ENCODE measurements around the gene TMUB2. TPM values are rescaled to one million over a fixed set of nuclear protein-coding genes. Genes with fewer than 3 reads are reported as not detected.

The TMUB2 gene
- total and polyA plus RNA-seq, 2 of the 13 experiments (the other 11 are each of a cell fraction or from before 2014, with no cell fraction given): 26.9 to 50.8 TPM

DNA sequence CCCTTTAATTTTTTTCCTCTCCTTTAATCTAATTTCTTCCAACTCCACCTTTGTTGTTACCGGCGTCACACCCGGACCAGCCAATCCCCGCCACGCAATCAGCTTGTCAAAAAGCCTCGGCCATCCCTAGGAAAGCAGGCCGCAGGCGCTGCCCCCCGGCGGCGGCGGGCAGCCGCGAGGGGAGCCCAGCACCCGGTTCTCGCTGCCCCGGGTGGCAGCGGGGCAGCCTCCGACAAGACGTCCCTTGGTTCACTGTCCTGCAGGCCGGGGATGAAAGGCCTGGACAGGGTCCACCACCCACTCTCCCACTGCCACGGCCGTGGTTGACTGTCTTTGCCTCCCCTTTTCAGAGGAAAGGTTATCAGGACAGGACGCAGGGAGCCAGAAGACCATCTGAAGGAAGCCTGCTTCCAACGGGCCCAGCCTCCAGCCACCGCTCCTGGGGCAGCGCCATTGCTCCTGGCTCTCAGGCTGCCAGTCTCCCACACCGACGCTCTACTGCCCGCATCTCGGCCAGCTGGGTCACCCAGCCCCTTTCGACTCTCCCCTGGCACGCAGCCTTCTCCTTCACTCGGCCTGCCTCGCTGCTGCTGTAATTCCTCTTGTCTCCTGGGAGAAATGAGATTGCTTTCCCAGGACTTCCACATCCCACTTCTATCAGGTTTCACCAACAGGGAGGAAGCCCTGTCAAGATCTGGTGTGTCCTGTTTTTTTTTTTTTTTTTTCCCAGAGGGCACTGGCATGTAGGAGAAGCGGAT lies 35.5 kb downstream of the TMUB2 start (continued):
- TF ChIP-seq, protein P1, sequence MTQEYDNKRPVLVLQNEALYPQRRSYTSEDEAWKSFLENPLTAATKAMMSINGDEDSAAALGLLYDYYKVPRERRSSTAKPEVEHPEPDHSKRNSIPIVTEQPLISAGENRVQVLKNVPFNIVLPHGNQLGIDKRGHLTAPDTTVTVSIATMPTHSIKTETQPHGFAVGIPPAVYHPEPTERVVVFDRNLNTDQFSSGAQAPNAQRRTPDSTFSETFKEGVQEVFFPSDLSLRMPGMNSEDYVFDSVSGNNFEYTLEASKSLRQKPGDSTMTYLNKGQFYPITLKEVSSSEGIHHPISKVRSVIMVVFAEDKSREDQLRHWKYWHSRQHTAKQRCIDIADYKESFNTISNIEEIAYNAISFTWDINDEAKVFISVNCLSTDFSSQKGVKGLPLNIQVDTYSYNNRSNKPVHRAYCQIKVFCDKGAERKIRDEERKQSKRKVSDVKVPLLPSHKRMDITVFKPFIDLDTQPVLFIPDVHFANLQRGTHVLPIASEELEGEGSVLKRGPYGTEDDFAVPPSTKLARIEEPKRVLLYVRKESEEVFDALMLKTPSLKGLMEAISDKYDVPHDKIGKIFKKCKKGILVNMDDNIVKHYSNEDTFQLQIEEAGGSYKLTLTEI (CRISPR knock-in tag; conservative IDR thresholded peaks at IDR 0.05): no peak
- TF ChIP-seq ZNF281 (CRISPR knock-in tag; IDR thresholded peaks at IDR 0.05; ENCODE audit: borderline replicate concordance): no peak
- TF ChIP-seq ZNF12 (CRISPR knock-in tag; IDR thresholded peaks at IDR 0.05): no peak
- TF ChIP-seq THAP9 (CRISPR knock-in tag; IDR thresholded peaks at IDR 0.05; ENCODE audit: borderline replicate concordance): no peak
- TF ChIP-seq ZSCAN25 (CRISPR knock-in tag; IDR thresholded peaks at IDR 0.05): peak; percentile 45; the same call in 1 of the 2 replicates
- no peak for TF ChIP-seq ZSCAN29 (CRISPR knock-in tag; conservative IDR thresholded peaks at IDR 0.05)
- peak; percentile 49; the same call in 1 of the 2 replicates for TF ChIP-seq ZNF777 (CRISPR knock-in tag; IDR thresholded peaks at IDR 0.05)
- TF ChIP-seq DMTF1 (CRISPR knock-in tag; IDR thresholded peaks at IDR 0.05): no peak
- TF ChIP-seq, protein P2, sequence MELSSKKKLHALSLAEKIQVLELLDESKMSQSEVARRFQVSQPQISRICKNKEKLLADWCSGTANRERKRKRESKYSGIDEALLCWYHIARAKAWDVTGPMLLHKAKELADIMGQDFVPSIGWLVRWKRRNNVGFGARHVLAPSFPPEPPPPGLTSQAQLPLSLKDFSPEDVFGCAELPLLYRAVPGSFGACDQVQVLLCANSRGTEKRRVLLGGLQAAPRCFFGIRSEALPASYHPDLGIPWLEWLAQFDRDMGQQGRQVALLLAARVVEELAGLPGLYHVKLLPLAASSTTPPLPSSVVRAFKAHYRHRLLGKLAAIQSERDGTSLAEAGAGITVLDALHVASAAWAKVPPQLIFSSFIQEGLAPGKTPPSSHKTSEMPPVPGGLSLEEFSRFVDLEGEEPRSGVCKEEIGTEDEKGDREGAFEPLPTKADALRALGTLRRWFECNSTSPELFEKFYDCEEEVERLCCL (CRISPR knock-in tag; IDR thresholded peaks at IDR 0.05; ENCODE audit: borderline replicate concordance): no peak
- 0 out of 2 replicates have a peak, but pooled peaks have one; percentile 33 for TF ChIP-seq ZNF180 (CRISPR knock-in tag; IDR thresholded peaks at IDR 0.05; ENCODE audit: borderline replicate concordance, low read depth)
- TF ChIP-seq, protein P3, sequence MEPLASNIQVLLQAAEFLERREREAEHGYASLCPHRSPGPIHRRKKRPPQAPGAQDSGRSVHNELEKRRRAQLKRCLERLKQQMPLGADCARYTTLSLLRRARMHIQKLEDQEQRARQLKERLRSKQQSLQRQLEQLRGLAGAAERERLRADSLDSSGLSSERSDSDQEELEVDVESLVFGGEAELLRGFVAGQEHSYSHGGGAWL (CRISPR knock-in tag; IDR thresholded peaks at IDR 0.05): peak; percentile 23; the same call in 1 of the 2 replicates
- TF ChIP-seq KDM1A (CRISPR knock-in tag; IDR thresholded peaks at IDR 0.05): no peak
- TF ChIP-seq, protein P4, sequence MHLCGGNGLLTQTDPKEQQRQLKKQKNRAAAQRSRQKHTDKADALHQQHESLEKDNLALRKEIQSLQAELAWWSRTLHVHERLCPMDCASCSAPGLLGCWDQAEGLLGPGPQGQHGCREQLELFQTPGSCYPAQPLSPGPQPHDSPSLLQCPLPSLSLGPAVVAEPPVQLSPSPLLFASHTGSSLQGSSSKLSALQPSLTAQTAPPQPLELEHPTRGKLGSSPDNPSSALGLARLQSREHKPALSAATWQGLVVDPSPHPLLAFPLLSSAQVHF (CRISPR knock-in tag; IDR thresholded peaks at IDR 0.05): no peak
- TF ChIP-seq FOSL2 (CRISPR knock-in tag; IDR thresholded peaks at IDR 0.05): no peak
- peak; percentile 51 for TF ChIP-seq KDM5B (CRISPR knock-in tag; IDR thresholded peaks at IDR 0.05; ENCODE audit: borderline replicate concordance)

All from HepG2 (cell line).